Measurements from ENCODE around the gene TCF4. TPM values are rescaled to one million over a fixed set of nuclear protein-coding genes. Genes with fewer than 3 reads are reported as not detected.

The TCF4 gene
- total and polyA plus RNA-seq, 2 of the 13 experiments (the other 11 are each of a cell fraction or from before 2014, with no cell fraction given) = not detected

DNA sequence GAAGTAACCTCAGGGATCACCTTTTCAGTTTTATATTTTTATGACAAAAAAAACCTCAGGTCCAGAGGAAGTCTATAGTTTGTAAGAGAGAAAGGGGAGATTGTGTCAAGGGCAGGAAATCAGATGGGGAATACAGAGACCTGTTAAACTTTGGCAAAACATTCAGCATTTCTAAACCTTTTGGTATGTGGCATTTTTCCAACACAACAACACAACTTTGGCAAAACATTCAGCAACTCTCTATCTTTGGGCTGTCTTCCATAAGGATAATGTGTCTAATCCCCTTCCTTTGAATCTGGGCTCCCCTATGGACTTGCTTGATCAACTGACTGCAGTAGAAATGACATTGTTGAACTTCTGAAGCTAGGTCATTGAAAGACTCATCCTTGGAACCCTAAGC is 408.2 kb downstream of the TCF4 start:
- Histone ChIP-seq H3K9me3 (ENCODE audit: low read length) (no peaks in the 10 kb centered on the region; the same call in 1 of the 2 replicates), H4K20me1 (ENCODE audit: insufficient read depth, low read length) (no peaks in the 10 kb centered on the region), H3K79me2 (ENCODE audit: insufficient read depth, low read length) (no peaks in the 10 kb centered on the region), H2AFZ (ENCODE audit: low read length) (no peak overlapping the region), H3K27me3 (ENCODE audit: control insufficient read depth in 1 of 2, insufficient read depth in 2 of 2, low read length in 2 of 2) (no peaks in the 10 kb centered on the region), H3K4me2 (ENCODE audit: low read depth, low read length) (no peak overlapping the region), H3K4me1 (ENCODE audit: insufficient read depth, low read length) (no peaks in the 10 kb centered on the region), H3K4me3 (replicated peaks in 1 of 3; ENCODE audit: insufficient read depth in 1 of 3, low read depth in 2 of 3, low read length in 3 of 3) (no peak overlapping the region), H3K36me3 (replicated peaks in 1 of 2; ENCODE audit: control insufficient read depth in 1 of 2, insufficient read depth in 2 of 2, low read length in 2 of 2) (no peaks in the 10 kb centered on the region), H3K27ac (ENCODE audit: extremely low read length, insufficient read depth, low read length) (no peak overlapping the region), H3K9ac (ENCODE audit: insufficient read depth, low read depth, low read length) (no peak overlapping the region)
- TF ChIP-seq, protein P1, sequence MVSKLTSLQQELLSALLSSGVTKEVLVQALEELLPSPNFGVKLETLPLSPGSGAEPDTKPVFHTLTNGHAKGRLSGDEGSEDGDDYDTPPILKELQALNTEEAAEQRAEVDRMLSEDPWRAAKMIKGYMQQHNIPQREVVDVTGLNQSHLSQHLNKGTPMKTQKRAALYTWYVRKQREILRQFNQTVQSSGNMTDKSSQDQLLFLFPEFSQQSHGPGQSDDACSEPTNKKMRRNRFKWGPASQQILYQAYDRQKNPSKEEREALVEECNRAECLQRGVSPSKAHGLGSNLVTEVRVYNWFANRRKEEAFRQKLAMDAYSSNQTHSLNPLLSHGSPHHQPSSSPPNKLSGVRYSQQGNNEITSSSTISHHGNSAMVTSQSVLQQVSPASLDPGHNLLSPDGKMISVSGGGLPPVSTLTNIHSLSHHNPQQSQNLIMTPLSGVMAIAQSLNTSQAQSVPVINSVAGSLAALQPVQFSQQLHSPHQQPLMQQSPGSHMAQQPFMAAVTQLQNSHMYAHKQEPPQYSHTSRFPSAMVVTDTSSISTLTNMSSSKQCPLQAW (CRISPR knock-in tag; IDR thresholded peaks at IDR 0.05) = no peak
- TF ChIP-seq PAWR (CRISPR knock-in tag; IDR thresholded peaks at IDR 0.05; ENCODE audit: borderline replicate concordance) (no peak), CAMTA2 (CRISPR knock-in tag; IDR thresholded peaks at IDR 0.05; ENCODE audit: borderline replicate concordance) (no peak), ZFP36 (IDR thresholded peaks at IDR 0.05; ENCODE audit: borderline replicate concordance, low read depth, low read length, partially characterized antibody) (no peak), WIZ (CRISPR knock-in tag; IDR thresholded peaks at IDR 0.05) (no peak), ZNF20 (CRISPR knock-in tag; IDR thresholded peaks at IDR 0.05) (no peak)
- ATAC-seq (no peak), DNase-seq (ENCODE audit: low spot score) (no peak), FAIRE-seq (no peak)
- in situ Hi-C loops (cut with HindIII; ENCODE audit: extremely low pct_ligation_motif_present, low pct_unique_long_range_greater_than_20kb) (no loop called here), intact Hi-C loops (cut with micrococcal nuclease; ENCODE audit: unreplicated experiment) (no loop called here)
- CTCF ChIA-PET (ENCODE audit: low intra/inter-chr PET ratio, low total read pairs) = no interaction called here
- POLR2A ChIA-PET = no interaction called here
- no TSS peak for BruUV-seq (replicated peaks)

DNA sequence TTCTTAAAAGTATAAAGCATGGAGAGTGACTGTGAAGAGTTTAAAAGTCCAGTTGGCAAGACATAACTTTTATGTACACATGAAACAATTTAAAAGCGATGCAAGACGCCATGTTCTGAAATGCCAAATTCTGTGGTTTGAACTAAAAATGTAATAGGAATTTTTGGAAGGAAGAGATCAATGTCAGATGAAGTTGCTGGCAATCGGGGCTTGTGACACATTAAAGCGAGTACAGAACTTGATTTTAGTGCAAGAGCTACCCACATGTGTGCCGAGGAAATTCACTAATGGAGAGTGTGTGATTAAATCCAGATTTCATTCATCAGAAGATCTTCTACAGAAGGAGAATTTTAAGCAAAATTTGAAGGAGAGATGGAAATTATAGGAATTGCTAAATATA is 408.6 kb downstream of the TCF4 start:
- FAIRE-seq = no peak
- Histone ChIP-seq H3K4me3 (replicated peaks in 1 of 3; ENCODE audit: insufficient read depth in 1 of 3, low read depth in 2 of 3, low read length in 3 of 3) (no peak overlapping the region), H3K4me2 (ENCODE audit: low read depth, low read length) (no peak overlapping the region), H3K27me3 (ENCODE audit: control insufficient read depth in 1 of 2, insufficient read depth in 2 of 2, low read length in 2 of 2) (no peaks in the 10 kb centered on the region), H3K79me2 (ENCODE audit: insufficient read depth, low read length) (no peaks in the 10 kb centered on the region), H4K20me1 (ENCODE audit: insufficient read depth, low read length) (no peaks in the 10 kb centered on the region), H3K4me1 (ENCODE audit: insufficient read depth, low read length) (no peaks in the 10 kb centered on the region), H2AFZ (ENCODE audit: low read length) (no peak overlapping the region), H3K9me3 (ENCODE audit: low read length) (no peaks in the 10 kb centered on the region; the same call in 1 of the 2 replicates), H3K9ac (ENCODE audit: insufficient read depth, low read depth, low read length) (no peak overlapping the region), H3K27ac (ENCODE audit: extremely low read length, insufficient read depth, low read length) (no peak overlapping the region), H3K36me3 (replicated peaks in 1 of 2; ENCODE audit: control insufficient read depth in 1 of 2, insufficient read depth in 2 of 2, low read length in 2 of 2) (no peaks in the 10 kb centered on the region)
- ChIA-PET CTCF (ENCODE audit: low intra/inter-chr PET ratio, low total read pairs) (no interaction called here), POLR2A (no interaction called here)
- BruUV-seq (replicated peaks) = no TSS peak
- ATAC-seq = no peak
- intact Hi-C loops (cut with micrococcal nuclease; ENCODE audit: unreplicated experiment) (no loop called here), in situ Hi-C loops (cut with HindIII; ENCODE audit: extremely low pct_ligation_motif_present, low pct_unique_long_range_greater_than_20kb) (no loop called here)
- DNase-seq (ENCODE audit: low spot score) = no peak
- TF ChIP-seq TCF7 (IDR thresholded peaks at IDR 0.05; ENCODE audit: low read depth) = no peak
- 5% methylated on average over 5 of the region's 5 CpGs for WGBS (ENCODE audit: low lambda C conversion rate)

Data from HepG2 (cell line).